HG02885 (cell line): ENCODE results near the gene TENM3.

Source experiments
- ATAC-seq: cut with Tn5 transposase; IDR thresholded peaks from one replicate; pipeline ENCODE4 v1.9.1; 2021; ENCODE audit warnings: mild to moderate bottlenecking; ENCODE audit not compliant: unreplicated experiment, poor library complexity

The TENM3 gene

DNA sequence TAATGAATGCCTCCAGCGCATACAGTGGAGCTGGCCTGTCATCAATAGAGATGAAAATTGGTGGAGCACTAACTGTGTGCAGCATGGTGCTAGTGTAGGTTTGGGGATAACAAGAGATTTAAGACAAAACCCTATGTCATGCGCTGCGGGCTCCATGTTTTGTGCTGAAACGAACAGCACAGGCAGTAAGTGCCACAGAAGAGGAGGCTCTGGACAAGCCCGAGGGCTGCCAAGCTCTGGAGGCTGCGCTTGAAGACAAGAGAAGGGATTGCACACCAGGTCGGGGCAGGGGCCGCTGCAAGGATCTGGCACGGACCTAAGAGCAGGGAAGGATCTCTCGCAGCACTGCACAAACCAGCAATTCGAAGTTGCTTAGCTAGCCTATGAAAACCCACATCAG is 35.5 kb downstream of the TENM3 start:
- ATAC-seq: no peak

DNA sequence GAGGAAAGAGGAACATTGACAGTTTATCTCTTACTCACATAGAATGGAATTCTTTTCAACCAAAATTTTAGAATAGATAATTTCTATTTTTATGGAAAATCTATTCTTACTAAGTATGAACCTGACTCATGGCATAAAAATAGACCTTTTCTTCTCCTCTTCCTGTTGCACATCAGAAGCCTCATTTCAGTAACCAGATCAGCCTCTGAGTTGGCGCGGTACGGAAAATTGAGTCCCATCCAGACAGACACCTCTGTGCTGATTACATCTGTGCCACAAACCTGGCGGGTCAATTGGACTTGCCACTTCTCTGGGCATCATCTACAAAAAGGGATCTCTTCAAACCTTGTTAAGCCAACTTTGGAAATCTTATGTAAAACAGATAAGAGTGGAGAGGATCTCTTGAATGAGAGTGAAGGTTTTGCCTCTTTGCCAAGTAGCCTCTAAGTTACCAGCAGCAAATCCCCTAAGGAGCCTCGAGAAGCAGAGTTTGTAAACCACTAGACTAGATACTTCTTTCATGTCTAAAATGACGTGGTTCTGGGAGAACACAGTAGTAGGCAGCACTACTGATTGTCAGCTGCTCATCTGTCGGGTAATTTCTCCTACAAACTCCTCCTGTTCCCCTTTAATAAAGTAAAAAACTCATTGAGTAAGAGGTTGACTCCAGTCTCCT is 37.4 kb downstream of the TENM3 start:
- ATAC-seq: no peak

DNA sequence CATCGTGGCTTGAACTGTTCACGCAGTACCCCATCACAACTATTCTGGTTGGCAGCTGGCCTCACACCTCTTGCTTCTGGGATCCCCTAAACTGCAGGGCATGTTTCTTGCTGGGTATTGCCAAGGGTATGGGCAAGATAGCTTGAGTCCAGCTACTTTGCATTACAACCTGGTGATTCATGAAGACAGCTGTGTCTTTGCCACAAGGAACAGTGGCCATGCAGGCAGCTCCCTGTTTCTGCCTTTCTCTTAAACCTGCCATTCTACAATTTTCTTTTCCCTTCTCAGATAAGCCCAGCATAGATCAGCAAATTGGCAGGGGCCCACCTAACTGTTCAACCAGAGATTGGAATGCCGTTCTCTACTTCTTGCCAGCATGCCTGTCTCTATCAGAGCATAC is 42.8 kb downstream of the TENM3 start:
- no peak for ATAC-seq

DNA sequence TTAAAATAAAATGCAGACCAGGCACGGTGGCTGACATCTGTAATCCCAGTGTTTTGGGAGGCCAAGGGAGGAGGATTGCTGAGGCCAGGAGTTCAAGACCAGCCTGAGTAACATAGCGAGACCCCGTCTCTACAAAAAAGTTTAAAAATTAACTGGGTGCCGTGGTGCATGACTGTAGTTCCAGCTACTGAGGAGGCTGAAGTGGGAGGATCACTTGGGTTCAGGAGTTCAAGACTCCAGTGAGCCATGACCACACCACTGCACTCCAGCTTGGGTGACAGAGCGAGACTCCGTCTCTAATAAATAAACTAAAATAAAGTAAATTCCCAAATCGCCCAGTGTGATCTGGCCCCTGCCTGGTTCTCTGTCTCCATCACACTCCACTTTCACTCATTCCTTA is 43.7 kb downstream of the TENM3 start:
- ATAC-seq: no peak

DNA sequence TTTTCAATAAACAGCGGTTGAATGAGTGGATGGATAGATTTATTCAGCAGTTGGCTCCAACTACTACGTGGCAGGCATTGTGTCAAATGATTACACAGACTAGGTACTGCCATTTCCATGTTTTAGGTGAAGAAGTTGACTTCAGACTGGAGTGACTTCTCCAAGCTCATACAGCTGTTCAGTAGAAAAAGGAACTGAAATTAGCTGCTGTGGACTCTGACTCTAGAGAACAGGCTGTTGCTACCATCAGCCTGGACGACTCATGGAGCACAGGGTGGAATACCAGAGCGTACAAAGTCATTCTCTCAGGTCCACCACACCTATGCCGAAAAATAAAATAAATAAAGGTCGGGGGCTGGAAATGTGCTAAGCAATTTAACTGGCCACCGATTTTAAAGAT is 45.3 kb downstream of the TENM3 start:
- no peak for ATAC-seq

DNA sequence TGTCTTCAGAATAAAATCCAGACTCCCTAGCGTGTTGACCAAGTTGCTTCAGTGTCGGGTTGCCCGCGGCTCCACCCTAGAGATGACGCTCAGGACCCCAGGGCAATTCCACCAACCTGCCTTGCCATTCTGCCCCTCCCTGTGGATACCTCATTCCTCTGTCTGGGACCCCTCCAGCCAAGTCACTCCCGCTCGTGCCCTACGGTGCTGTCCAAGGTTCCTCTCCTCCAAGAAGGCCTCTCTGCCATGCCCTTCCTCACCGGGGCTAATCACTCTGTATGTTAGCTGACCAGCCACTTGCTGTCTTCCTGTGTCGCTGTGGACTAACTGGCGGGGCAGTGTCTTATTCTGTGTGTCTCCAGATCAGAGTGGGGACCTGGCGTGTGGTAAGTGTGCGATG is 46.6 kb downstream of the TENM3 start:
- ATAC-seq: no peak

DNA sequence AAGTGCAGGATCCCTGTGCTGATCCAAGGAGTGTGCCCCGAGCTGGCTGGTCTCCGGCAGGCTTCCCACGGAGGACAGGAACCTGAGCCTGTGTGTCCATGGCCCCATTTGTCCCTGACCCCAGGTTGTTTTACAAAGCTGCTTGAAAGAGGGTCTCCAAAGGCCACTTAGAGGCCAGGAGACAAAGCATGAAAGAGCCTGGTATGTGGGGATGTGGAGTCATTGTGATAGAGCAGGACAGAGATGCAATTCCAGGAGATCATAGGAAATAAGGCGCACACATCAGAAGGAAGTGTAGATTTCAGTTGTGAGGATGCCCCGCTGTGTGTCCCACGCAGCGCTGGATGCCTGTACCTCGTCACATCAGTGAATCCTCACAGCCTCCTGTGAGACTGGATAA is 48.0 kb downstream of the TENM3 start:
- ATAC-seq: no peak

DNA sequence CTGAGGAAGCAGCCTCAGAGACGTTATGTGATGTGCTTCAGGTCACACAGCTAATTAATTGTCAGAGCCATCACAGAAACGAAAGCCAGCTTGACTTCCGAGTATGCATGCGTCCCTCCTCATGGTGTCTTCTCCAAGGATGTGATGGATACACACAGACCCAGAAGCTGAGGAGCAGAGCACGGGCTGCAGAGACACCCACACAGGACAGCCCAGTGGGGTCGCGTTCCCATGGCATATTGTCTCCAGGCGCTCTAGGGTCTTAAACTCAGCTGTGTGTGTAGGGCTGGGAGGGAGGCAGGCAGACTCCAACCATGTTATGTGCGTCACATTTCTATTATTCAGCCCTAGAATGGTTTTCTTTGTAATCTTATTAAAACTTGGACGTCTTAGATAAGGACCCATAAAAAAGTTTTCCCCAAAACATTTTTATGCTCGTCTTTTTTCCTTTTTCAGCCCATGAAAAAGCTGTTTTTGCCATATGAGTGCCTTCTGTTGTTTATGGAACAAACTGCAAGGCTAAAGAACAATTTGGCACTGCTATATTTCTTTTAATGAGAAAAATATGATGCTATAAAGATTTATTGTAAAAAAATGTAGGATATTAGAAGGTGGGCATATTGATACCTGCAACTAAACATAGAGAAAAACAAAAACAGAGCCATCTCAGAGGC is 48.5 kb downstream of the TENM3 start:
- no peak for ATAC-seq

DNA sequence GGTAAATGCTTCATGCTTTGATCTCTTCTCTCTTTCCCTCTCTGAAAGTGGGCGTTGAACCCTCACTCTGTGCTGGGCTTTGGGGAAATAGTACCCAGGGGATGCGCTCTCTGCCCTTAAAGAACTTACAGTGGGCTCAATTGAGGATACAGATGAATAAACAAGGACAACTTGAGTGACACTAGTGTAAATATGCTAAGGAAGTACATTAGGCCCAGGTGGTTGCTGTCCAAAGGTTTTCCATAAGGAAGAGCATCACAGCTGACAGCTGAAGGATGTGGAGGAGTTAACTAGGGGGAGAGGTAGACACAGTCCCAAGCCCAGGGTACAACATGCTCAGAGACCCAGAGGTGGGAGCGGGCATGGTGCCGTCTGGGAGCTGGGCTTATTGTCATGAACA is 49.4 kb downstream of the TENM3 start:
- ATAC-seq: no peak

DNA sequence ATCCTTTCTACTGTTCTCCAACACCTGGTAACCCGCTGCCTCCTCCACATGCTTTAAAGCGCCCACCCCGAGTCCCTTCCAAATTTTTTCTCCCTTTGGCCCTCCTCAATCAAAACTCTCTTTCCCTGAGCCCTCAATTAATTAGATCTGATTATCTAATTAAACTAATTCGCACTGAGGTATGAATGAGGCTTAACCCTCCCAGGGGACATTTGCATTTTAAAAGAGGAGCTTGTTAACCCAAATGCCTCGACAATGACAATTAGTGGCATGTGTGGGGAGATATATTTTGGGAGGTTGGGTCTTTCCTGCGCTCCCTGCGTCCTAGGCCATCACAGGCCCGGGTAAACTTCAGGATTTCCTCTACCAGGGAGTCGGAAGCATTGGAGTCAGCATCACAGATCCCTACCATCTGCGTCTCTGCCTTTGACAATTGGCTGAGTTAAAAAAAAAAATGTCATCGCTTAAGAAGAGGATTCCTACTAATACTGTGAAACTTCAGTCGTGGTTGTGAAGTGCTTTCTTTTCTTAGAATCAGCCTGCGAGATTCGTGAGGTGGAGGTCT is 50.6 kb downstream of the TENM3 start:
- ATAC-seq: no peak

DNA sequence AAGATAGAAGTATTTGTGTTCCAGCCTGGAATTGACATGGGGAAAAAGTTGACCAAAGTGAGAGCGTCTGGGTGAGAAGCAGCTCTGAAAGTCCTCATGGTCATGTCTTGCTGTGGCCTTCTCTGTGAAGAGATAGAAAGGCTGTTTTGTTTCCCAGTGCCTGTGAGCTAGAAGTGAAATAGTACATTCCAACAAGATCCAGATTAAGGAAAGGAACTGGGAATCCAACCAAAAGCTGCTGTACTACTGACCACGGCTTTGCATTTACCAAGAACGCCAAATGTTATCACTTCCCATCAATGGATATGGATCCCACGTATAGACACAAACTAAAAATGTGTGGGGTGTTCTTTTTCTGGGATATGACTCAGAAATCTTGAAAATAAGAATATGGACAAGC is 51.2 kb downstream of the TENM3 start:
- ATAC-seq: no peak

DNA sequence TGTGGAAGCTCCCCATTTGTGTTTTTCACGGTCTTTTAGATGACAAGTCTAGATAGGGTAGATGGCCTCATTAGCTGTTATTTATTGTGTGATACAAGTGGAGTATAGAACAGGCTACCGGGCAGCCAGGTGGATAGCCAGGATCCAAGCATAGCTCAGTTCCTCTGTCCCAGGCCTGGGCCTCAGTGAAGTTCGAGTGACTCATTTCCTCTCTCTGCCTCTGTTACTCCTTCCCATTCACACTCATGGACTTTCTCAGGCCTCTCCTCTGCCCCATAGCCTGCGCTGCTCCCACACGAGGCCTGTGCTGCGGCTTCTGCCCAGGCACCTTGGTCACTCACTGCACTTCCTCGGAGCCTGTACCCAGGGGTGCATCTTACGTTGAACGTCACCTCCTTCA is 54.5 kb downstream of the TENM3 start:
- no peak for ATAC-seq

DNA sequence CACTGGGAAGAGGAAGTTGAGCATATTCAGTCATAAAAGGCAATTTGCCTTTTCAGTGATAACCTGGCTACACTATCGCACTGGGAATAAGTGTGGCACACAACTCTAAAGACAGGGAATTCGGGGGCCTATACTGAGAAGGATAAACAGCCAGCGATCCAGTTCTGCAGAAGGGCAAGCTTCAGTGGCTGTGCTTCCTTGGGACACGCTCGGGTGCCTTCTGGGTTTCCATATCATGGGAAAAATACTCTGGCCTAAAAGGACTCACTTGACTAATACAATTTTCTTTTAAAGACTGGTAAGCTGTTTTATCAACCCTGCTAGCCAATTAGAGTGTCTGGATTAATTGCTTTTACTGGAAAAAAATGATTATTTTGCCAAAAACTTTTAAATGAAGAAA is 58.5 kb downstream of the TENM3 start:
- ATAC-seq: no peak

DNA sequence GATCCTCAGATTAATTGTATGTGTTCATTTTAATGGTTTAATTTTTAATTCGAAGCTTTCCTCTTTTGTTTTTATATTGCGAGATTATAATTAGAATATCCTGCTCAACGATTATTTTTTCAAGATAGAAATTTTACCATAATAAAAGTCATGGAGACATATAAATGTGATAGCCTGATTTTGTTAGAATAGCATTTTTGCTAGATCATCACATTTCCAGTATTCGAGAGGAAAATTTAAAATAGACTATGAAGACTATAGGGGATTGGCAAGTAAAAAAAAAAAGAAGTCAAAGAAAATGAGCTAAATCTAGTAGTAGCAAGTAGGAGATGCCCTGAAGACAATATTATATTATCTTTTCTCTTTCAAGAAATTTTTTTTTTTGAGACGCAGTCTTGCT is 60.6 kb downstream of the TENM3 start:
- no peak for ATAC-seq

DNA sequence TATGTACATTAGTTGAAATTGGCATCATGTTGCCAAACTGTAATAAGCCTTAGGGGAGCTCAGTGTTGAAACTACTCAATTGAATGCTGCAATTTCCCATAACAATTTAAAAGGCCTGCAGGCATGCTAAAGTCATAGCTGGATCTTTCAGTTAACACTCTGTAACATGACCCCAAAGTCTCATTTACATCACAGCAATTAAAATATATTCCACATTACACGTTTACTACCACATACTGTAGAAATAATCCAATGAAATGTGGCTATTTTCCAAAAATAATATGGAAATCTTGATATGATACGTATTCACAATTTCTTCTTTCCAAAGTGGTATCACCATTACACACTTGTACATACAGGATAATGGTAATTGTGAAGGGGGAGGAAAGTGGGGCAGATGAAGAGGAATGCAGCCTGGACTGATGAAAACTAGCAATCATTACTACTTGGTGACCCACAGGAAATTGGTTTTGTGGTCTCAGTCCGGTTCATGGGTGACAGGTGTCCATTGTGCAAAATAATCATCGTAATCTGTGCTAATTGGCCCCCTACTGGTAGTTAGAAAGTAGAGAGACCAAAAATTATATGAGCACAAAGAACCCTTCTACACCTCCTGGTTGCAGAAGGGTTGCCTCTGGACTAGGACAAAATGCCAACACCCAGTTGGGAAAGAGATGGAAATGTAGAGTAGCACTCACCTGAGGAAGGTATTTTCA is 63.7 kb downstream of the TENM3 start:
- ATAC-seq: no peak

DNA sequence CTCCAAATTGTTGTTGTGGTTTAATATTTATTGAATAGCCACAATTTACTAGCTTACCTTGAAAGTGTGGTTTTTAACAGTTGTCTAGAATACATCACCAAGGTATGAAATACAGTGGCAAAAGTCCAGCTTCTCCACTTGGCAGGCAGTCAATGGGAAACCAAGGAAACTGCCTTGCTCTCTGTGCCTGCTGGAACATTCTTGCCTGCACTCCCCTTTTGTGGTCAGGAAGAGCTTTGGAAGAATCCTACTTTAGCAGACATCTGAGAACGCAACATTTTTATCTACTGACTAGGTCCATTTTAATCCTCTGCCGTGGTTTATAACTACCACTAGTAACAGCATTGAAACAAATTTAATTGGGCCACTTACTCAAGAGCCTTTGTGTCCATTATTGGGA is 64.5 kb downstream of the TENM3 start:
- no peak for ATAC-seq

DNA sequence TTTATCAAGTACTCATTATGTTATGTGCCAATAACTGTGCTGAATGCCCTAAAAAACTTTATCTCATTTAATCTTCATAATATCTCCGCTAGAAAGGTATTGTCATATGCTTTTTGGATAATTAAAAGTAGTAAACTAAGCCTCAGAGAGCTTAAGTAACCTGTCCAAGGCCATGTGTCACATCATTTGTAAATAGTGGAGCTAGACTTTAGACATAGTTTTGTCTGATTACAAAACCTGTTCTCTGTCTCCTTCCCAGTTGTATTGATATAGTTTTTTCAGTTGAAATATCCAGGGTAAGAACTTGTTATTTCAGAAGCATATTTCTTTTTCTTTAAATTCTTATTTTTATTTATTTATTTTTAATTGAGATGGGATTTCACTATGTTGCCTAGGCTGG is 66.7 kb downstream of the TENM3 start:
- no peak for ATAC-seq

DNA sequence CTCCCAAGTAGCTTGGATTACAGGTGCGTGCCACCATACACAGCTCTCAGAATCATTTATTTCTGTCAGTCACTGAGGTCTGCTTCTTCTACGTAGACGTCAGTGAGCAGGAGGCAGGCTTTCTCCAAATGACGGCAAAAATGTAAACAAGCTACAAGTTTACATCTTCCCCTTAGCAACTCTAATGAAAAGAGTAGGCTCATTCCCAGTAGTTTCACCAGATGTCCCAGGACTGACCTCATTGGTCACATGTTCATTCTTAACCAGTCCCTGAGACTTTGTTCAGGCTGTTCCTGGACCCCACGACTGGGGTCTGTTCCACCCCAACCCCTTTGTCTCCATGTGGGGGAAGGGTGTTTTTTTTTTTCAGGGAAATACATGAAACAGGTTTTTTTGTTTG is 67.1 kb downstream of the TENM3 start:
- ATAC-seq: no peak

DNA sequence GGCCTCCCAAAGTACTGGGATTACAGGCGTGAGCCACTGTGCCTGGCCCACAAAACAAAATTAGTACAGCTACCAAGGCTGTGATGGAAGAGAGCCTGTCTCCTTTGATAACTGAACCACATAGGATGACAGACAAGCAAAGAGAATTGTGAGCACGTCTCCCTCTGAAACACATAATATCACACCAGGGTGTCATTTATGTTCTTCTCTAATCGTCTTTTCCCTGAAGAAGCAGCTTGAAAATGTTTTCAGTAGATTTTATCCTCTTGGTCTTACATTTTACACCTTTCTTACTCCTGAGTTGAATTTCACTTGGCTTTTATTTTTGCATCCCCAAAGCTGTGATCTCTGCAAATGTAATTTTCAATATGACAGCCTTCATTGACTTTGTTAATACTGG is 67.8 kb downstream of the TENM3 start:
- ATAC-seq: no peak

DNA sequence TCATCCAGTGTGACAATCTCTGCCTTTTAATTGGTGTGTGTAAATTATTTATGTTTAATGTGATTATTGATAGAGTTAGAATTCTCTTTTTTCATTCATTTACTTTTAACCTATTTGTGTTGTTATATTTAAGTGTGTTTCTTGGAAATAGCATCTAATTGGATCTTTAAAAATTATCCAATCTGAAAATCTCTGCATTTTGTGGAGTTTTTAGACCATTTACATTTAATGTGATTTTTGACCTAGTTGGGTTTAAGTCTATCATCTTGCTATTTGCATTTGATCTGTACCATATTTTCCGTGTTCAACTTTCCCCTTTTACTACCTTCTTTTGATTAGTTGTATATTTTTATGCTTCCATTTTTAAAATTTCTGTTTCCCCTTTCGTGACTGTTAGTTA is 71.3 kb downstream of the TENM3 start:
- no peak for ATAC-seq

DNA sequence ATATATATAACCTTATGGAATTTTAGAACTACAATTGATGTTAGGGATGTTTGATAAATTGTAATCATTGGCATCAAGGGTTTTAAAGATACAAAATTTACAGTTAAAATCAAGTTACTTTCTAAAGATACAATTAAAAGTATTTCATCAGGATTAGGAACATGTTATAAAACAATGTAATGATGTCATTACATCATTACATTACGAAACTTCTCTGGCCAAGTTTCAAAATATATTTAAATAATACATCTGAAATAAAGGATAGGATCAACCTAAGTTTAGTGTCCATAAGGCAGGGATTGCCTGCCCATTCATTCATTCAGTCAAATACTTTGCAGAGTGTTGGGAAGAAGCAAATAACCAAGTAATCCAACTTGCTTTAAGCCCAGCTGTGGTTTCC is 75.1 kb downstream of the TENM3 start:
- ATAC-seq: no peak
